Uterus (tissue), 2 donors: ENCODE measurements around the gene CTDSPL.

Experiments used
- CTCF ChIP-seq, 4 experiments: fragments of 200-600 bp in 2 of 4; fragments of 450-650 bp in 2 of 4; sonication (generic) in 2 of 4; IDR thresholded peaks; one replicate each; pipeline ENCODE4 v1.5.1; 2016 to 2019; ENCODE audit warnings: antibody characterized with exemption in 4 of 4, mild to moderate bottlenecking in 2 of 4, moderate library complexity in 1 of 4
- POLR2A ChIP-seq, 2 donors: fragments of 450-650 bp; IDR thresholded peaks; one replicate each; pipeline ENCODE4 v1.6.1; 2016; ENCODE audit warnings: antibody characterized with exemption in 2 of 2, mild to moderate bottlenecking in 1 of 2, moderate library complexity in 1 of 2

- TF ChIP-seq CTCF (IDR thresholded peaks at IDR 0.05) = no peak
- no peak for TF ChIP-seq POLR2A (IDR thresholded peaks at IDR 0.05)
Observed at GRCh38 chr3:37954881-37955280, 93.2 kb downstream of the CTDSPL start.
